Neural cell (in vitro differentiated cells): ENCODE results near the gene TMEM208.

ENCODE experiments used
- CTCF ChIP-seq: fragments of 450-650 bp; IDR thresholded peaks from 2 replicates; pipeline ENCODE4 v1.5.1; 2014; ENCODE audit warnings: antibody characterized with exemption, mild to moderate bottlenecking, moderate library complexity; ENCODE audit not compliant: poor library complexity, severe bottlenecking
- EP300 ChIP-seq: fragments of 450-650 bp; conservative IDR thresholded peaks from 2 replicates; pipeline ENCODE4 v1.6.1; 2014; ENCODE audit warnings: antibody characterized with exemption, mild to moderate bottlenecking, moderate library complexity; ENCODE audit not compliant: poor library complexity, severe bottlenecking
- EZH2 ChIP-seq: fragments of 200-600, 300-800 bp; shearing (Covaris generic), sonication (generic); IDR thresholded peaks from 2 replicates; pipeline ENCODE4 v1.6.1; 2014; ENCODE audit warnings: antibody characterized with exemption, low read length, borderline replicate concordance, mild to moderate bottlenecking; ENCODE audit not compliant: insufficient read depth, poor library complexity, severe bottlenecking
- MXI1 ChIP-seq: fragments of 450-650 bp; conservative IDR thresholded peaks from 2 replicates; pipeline ENCODE4 v1.6.1; 2014; ENCODE audit warnings: antibody characterized with exemption, mild to moderate bottlenecking; ENCODE audit not compliant: poor library complexity, severe bottlenecking
- POLR2AphosphoS5 ChIP-seq: IDR thresholded peaks from 2 replicates; pipeline ENCODE4 v1.6.1; 2012
- RAD21 ChIP-seq: fragments of 450-650 bp; conservative IDR thresholded peaks from 2 replicates; pipeline ENCODE4 v1.6.1; 2014; ENCODE audit warnings: antibody characterized with exemption, mild to moderate bottlenecking, moderate library complexity
- REST ChIP-seq: IDR thresholded peaks from 2 replicates; pipeline ENCODE4 v1.6.1; 2012; ENCODE audit warnings: borderline replicate concordance
- SMC3 ChIP-seq: fragments of 450-650 bp; conservative IDR thresholded peaks from 2 replicates; pipeline ENCODE4 v1.6.1; 2014; ENCODE audit warnings: antibody characterized with exemption, mild to moderate bottlenecking, moderate library complexity; ENCODE audit not compliant: poor library complexity
- TAF1 ChIP-seq: IDR thresholded peaks from 2 replicates; pipeline ENCODE4 v1.6.1; 2012; ENCODE audit warnings: low read depth

GRCh38 chr16:67256701-67257230 is 29.8 kb downstream of the TMEM208 start:
- TF ChIP-seq CTCF (no peak), POLR2AphosphoS5 (no peak), RAD21 (no peak), MXI1 (no peak), SMC3 (no peak), EZH2 (no peak), REST (no peak), EP300 (no peak), TAF1 (no peak)
